GM18907 (cell line): ENCODE results near the gene MLLT3.

ENCODE experiments used
- ATAC-seq: cut with Tn5 transposase; IDR thresholded peaks from one replicate; pipeline ENCODE4 v1.9.1; 2021; ENCODE audit warnings: mild to moderate bottlenecking, moderate library complexity; ENCODE audit not compliant: unreplicated experiment

Gene MLLT3

DNA sequence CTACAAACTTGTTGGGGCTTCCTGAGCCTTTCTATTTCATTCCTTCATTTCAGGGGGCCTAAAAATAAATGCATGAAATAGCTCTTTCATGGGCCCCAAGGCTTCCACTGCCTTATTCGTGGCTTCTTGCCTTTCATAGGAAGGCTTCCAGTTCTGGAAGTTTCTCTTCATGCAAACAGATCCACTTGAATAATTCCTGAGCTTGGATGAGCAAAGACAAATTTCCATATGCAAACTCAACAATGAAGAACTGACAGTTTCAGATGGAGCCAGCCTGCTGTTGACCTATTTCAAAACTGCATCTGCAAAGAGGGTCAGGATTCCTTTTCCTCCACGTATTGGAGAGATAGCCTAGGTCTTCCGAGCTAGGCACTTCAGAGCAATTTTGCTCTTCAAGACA, 142.1 kb downstream of the MLLT3 start:
- peak; percentile 29 for ATAC-seq

- ATAC-seq, result peak; percentile 82
These were observed 142.7 kb downstream of the MLLT3 start for GRCh38 chr9:20479419-20480155.

GRCh38 chr9:20478786-20479185, 143.5 kb downstream of the MLLT3 start:
- no peak for ATAC-seq

DNA sequence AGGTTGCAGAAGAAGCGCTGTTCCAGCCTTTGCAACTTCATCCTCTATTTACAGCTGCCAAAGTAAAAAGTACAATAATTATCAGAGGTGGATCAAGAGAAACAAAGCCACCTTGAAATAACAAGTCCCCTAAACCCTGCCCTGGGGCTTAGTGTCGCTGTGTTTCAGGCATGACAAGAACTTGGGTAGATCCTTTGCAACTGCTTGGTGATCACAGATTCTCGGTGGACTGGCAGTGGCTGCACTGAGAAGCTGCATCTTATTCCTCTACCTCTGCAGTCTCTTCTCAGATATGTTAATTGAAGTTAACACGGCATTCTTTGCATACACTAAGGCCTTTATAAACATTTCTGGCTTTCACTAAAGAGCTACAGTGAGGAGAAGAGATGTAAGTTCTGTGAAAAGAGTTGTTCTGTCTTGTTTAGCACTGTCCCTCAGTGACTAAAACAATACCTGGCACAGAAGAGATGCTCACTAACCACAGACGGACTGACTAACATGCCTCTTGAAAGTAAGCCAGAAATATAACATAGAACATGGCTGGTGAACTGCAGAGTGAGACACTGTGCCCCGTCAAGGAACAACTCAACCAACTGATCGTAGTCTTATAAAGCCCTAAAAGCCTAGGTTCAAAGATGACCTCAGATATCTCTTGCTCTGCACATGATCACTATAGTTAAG, 144.2 kb downstream of the MLLT3 start:
- ATAC-seq, result no peak

- ATAC-seq, result no peak
These were observed 145.3 kb downstream of the MLLT3 start for GRCh38 chr9:20476912-20477521.

DNA sequence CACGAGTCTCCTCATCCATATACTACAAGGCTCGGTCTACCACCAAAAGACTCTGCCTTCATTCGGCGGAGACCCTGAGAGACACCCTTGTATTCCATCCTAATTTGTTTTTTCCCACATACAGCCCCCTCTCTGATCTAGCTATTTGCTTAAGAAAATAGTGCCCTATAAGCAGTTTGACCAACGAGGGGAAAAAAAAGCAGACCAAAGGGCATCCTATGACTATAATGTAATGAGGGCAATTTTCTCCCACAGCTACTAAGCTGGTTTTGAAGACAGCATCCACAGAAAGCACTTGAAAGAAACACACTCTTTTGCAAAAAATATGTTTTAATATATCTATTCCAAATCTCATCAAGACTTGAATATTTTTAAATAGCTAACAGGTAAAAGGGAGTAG, 147.8 kb downstream of the MLLT3 start:
- ATAC-seq, result no peak

DNA sequence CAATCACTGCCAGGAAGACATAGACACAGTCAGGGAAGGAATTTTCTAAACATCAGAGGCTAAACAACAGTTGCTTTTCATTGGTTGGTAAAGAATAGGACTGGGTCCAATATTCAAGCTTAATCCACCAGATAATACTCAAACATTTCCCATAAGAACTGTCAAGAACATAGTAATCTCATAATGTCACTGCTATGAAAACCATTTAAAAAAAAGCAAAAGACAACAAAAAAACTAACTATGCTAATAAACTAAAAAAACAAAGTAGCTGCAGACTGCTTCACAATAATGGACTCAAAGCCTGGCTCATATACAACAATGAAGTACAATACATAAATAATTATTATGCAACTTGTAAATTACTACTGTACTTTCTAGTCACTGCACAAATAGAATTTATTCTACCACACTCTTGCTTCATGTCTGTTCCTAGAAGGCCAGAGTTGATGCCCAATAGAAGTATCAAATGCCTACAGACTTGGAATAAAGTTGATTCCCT, 148.7 kb downstream of the MLLT3 start:
- no peak for ATAC-seq

DNA sequence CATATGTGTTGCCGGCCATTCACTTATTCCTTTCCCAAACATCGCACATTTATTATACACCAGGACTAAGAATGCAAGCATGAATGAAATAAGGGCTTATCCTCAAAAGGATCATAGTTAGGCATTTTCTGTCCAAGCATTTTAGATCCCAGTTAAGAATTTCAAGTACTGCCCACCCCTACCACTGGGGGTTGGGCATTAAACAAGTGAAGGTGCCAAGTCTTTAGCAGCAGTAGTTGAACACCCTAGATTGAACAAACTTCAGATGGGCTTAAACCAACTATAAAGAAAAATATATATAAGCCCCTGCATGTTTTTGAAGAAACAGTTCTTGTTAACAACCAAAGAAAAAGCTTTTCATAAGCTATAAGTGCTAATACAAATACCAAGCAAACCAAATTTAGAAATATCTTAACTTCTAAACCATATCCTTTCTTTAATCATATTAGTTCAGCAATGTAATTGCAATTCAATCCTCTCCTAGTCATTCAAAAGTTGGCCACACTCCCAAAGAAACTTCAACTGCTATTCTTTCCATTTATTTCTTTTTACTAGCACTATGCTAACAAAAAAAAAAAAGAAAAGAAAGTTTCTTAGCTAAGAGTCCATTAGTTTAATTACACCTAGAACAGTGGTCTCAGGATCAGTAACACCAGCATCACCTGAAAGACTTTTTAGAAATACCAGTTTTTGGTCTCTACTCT, 149.8 kb downstream of the MLLT3 start:
- no peak for ATAC-seq

DNA sequence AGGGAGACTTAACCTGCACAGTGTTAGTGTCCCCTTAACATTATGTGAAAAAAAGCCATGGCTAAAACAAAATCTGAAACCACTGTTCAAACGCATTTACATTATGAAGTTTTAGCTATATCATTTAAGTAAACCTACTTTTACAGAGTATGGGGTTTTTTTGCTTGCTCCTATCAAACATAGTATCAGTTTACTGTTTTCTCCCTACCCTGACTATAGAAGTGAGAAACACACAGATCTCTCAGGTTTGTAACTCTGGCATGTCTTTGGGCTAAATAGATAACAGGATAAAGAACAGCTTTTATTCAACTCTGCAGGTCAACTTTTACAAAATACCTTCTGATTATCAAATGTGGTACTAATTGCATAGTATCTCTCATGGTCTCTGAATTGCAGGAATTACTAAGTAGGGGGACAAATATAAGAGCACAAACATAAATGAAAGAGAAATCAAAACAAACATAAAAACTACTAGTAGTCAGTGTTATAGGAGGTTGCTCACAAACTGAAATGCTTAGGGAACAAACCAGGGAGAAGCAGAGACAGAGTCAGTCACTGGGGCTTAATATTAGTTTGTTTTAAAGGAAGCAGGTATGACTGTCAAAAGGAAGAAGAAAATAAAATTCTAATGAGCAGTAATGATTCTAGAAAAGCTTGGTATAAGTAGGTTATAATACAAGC, 155.8 kb downstream of the MLLT3 start:
- no peak for ATAC-seq

DNA sequence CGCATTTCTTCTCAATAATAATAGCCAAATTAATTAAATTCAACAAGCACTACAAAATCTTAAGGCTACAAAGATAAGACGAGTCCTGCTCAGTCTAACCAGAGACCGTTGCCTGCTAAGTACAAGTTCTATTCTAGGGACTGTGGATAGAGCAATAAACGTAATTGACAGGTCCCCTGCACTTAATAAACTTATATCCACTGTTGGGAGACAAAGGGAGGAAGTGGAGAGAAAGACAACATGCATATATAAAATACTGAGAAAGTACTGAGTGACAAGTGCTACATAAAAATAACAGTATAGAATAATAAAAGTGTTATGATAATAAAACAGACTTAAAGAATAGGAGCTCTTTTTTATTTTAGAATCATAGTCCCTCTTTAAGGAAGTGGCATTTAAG, 158.1 kb downstream of the MLLT3 start:
- no peak for ATAC-seq

DNA sequence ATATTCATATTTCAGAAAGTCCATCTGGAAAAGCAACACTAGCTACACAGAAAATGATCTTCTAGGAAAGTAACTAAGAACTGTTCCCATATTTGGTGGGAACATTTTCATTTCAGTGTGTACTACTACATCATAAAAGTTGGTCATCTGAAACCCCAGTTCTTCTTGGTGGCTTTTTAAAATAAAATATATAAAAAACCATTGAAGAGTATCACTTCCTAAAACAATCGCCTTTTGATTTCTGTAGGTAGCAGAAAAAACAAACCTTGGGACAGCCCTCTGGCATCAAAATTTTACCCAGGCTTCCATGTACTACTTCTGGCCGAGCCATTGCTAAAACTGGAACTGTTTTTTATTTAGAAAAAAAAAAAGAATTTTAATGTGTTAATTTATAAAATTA, 158.5 kb downstream of the MLLT3 start:
- ATAC-seq, result no peak

DNA sequence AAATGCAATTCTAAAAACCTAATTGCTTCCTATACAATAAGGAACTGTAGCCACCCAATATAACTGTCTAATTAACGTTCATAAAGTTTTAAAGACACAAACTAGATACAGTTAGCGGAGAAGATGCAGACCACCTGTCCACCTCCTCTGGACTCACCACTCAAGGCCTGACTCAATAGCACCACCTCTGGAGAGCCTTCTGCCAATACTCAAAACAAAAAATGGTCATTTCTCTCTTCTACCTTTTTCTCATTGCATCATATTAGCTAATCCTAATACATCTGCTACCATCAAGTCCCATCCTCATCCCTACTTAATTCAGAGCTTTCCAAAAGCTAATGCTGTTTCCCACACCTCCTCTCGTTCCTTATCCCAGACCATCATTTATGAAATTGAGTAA, 159.9 kb downstream of the MLLT3 start:
- ATAC-seq, result no peak

GRCh38 chr9:20447291-20447690, 175.0 kb downstream of the MLLT3 start:
- ATAC-seq, result no peak

DNA sequence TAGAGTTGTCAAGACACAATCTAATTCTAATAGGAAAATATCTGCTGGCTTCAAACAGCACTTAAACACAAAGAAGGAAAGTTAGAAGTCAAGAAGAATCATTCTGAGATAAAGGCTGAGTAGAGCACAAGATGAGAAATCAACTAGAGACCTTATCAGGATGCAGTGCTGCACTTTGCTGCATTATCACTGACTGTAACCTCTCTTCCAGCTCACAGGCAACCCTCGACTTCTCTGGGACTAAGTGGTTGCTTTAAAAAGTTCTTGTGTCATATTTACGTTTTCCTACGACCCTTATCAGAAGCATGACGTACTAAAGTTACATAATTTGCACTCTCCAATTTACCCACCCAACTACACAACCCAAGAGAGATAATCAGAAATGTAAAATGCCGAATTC, 176.1 kb downstream of the MLLT3 start:
- ATAC-seq, result no peak

DNA sequence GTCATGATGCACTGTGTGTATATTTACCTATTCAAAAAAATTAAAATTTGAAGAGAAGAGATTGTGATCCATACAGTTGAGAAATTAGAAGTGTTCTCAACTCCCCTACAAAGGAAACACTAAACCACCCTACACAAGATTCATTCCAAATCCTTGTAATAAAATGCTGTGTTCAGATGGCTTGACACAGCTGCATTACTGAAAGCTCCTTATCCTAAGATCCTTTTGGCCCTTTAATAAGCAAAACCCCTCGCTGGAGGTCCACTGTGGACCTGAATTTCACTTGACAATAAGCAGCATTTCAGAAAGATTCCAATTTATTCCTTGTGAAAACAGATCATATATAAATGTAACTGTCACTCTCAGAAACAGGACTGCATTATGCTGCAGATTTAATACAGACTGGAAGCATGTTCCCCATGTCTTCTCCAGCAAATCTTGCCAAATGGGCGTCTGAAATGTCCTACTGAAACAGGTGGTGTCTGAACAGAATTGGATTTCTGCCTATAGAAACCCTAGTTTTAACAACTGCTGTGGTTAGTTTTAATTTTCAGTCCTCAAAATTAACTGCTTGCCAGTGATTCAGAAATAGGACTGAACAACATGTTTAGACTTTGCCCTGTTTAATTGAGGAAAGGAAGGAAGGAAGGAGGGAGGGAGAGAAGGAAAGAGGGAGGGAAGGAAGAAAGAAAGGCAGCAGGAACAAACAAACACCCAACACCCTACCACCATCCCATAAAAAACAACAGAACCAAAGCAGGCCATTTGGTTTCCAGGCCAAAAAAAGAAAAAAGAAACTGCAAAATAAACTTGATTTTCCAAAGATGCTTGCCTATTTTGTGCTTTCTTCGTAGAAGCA, 179.6 kb downstream of the MLLT3 start:
- ATAC-seq, result no peak

GRCh38 chr9:20441711-20442423, 180.4 kb downstream of the MLLT3 start:
- ATAC-seq, result no peak

- no peak for ATAC-seq
These were observed 181.1 kb downstream of the MLLT3 start for GRCh38 chr9:20441166-20441565.

GRCh38 chr9:20437476-20437875, 184.8 kb downstream of the MLLT3 start:
- ATAC-seq, result no peak

DNA sequence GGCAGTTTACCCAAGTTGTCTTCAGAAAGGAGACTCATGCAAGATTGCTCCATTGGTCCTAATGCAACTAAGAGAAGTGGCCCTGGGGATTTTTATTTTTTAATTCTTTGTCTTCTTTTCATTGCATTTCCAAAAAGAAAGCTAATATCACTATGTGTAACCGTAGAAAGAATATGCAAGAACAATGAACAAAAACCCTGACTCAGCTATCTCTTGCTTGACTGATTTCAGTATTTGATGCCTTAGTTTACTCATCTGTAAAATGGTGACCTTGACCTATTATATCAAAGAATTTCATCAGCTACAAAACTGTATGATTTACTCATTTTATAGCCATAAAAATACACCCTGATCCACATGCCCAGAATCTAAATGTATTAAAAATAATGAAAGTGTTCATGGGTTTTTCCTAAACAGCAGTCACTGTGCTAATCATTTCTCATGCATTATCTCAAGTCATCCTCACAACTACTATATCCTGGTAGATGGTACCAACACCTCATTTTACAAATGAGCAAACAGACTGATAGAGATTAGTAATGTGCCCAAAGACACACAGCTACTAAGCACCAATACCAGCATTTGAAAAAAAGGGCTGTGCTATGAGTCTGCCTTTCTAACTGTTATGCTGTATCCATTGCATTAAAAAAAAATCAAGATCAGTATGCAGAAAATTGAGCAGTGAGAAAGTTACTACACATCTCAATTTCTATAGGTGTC, 185.7 kb downstream of the MLLT3 start:
- ATAC-seq, result no peak
